Keratinocyte (primary cell): ENCODE data around the gene ST6GAL1. TPM values are rescaled to one million over a fixed set of nuclear protein-coding genes. Genes with fewer than 3 reads are reported as not detected.

ENCODE experiments used
- DNase-seq: peaks from one replicate; pipeline ENCODE4 v3.0.0-alpha.2; 2011; ENCODE audit warnings: low read depth, missing footprints, low spot score
- FAIRE-seq: peaks from 2 replicates; lab custom pipeline; 2011; peaks lifted over from hg19 to GRCh38; lab: Jason Lieb, UNC
- H2AFZ ChIP-seq: 2 replicates; pipeline ENCODE4 v1.6.0; 2012; ENCODE audit warnings: low read length, control low read depth, inconsistent platforms; ENCODE audit not compliant: control insufficient read depth
- H3K27ac ChIP-seq: 2 replicates; pipeline ENCODE4 v1.5.1; 2011; ENCODE audit warnings: low read length; ENCODE audit not compliant: control insufficient read depth, insufficient read depth
- H3K27me3 ChIP-seq: 3 replicates; pipeline ENCODE4 v1.6.0; 2011; ENCODE audit warnings: low read length; ENCODE audit not compliant: control insufficient read depth, insufficient read depth; ENCODE audit errors: extremely low read depth
- H3K36me3 ChIP-seq, 2 experiments: 2 replicates in 1 of 2; 3 replicates in 1 of 2; pipeline ENCODE4 v1.5.1; 2011; ENCODE audit warnings: low read length in 2 of 2, mild to moderate bottlenecking in 1 of 2; ENCODE audit not compliant: control insufficient read depth in 2 of 2, insufficient read depth in 2 of 2; ENCODE audit errors: extremely low read depth in 1 of 2
- H3K4me1 ChIP-seq: 3 replicates; pipeline ENCODE4 v1.5.1; 2011; ENCODE audit warnings: low read length; ENCODE audit not compliant: control insufficient read depth, insufficient read depth; ENCODE audit errors: extremely low read depth
- H3K4me2 ChIP-seq: 3 replicates; pipeline ENCODE4 v1.6.0; 2011; ENCODE audit warnings: low read depth, low read length; ENCODE audit not compliant: control insufficient read depth, insufficient read depth; ENCODE audit errors: extremely low read depth
- H3K4me3 ChIP-seq, 3 experiments: fragments of 200-600 bp in 1 of 3; sonication (generic) in 1 of 3; 2 replicates in 2 of 3; 3 replicates in 1 of 3; pipeline ENCODE4 v1.5.1; 2011 to 2016; ENCODE audit warnings: low read length in 3 of 3, mild to moderate bottlenecking in 3 of 3, control low read depth in 2 of 3, inconsistent platforms in 1 of 3, low read depth in 1 of 3, mixed read lengths in 1 of 3, mixed run types in 1 of 3, moderate library complexity in 1 of 3; ENCODE audit not compliant: control insufficient read depth in 2 of 3, insufficient read depth in 2 of 3; ENCODE audit errors: extremely low read depth in 1 of 3
- H3K79me2 ChIP-seq: 2 replicates; pipeline ENCODE4 v1.6.0; 2012; ENCODE audit warnings: low read length; ENCODE audit not compliant: control insufficient read depth, insufficient read depth
- H3K9ac ChIP-seq: 3 replicates; pipeline ENCODE4 v1.6.0; 2011; ENCODE audit warnings: low read length; ENCODE audit not compliant: control insufficient read depth, insufficient read depth; ENCODE audit errors: extremely low read depth
- H3K9me1 ChIP-seq: 3 replicates; pipeline ENCODE4 v1.6.0; 2011; ENCODE audit warnings: low read length; ENCODE audit not compliant: control insufficient read depth, insufficient read depth; ENCODE audit errors: extremely low read depth
- H3K9me3 ChIP-seq: 2 replicates; pipeline ENCODE4 v1.5.1; 2012; ENCODE audit warnings: low read depth, low read length; ENCODE audit not compliant: control insufficient read depth
- H4K20me1 ChIP-seq: 3 replicates; pipeline ENCODE4 v1.6.0; 2011; ENCODE audit warnings: low read length; ENCODE audit not compliant: control insufficient read depth, insufficient read depth; ENCODE audit errors: extremely low read depth
- CTCF ChIP-seq, 3 experiments: IDR thresholded peaks in 1 of 3; conservative IDR thresholded peaks in 1 of 3; optimal IDR thresholded peaks in 1 of 3; 2 replicates in 2 of 3; 3 replicates in 1 of 3; pipeline versions ENCODE3 to v1.5.1; 2011; ENCODE audit warnings: low read length in 3 of 3, mild to moderate bottlenecking in 3 of 3, moderate library complexity in 2 of 3, control low read depth in 1 of 3, inconsistent platforms in 1 of 3; ENCODE audit not compliant: insufficient read depth in 2 of 3; ENCODE audit errors: extremely low read depth in 1 of 3
- EZH2 ChIP-seq: IDR thresholded peaks from one replicate; pipeline ENCODE4 v1.6.1; 2012; ENCODE audit warnings: inconsistent platforms, mild to moderate bottlenecking, low read length, moderate library complexity
- dilution Hi-C: fragments of 300-500 bp; cut with MboI; formaldehyde crosslinking; loops from one replicate; pipeline ENCODE4 v1.7.0; 2020; ENCODE audit warnings: low sequenced_read_pairs; ENCODE audit not compliant: extremely low pct_ligation_motif_present
- polyA plus RNA-seq, 5 experiments: library from polyadenylated mRNA; depleted of rRNA in 3 of 5; stranded (reverse) in 3 of 5; stranded (forward) in 1 of 5; unstranded in 1 of 5; fragments of >200 nt; gene quantifications; 1 replicate in 1 of 5; 2 replicates in 3 of 5; 3 replicates in 1 of 5; pipeline versions ENCODE4 v1.2.1 to v1.2.3, GENCODE V29; 2011 to 2012; ENCODE audit warnings: missing spikeins in 2 of 5, low read depth in 1 of 5, low replicate concordance in 1 of 5

ST6GAL1 gene
- polyA plus RNA-seq, 1 donor (not counting 4 experiments of a cell fraction or from before 2014, with no cell fraction given): 7.5 TPM

GRCh38 chr3:187027531-187028278 is 97.4 kb downstream of the ST6GAL1 start:
- dilution Hi-C loops: no loop called here
- TF ChIP-seq CTCF (optimal IDR thresholded peaks at IDR 0.05 in 1 of 3, IDR thresholded peaks at IDR 0.05 in 1 of 3, conservative IDR thresholded peaks at IDR 0.05 in 1 of 3; ENCODE audit: extremely low read depth in 1 of 3, insufficient read depth in 2 of 3, low read length in 3 of 3) (no peak), EZH2 (no peak)

GRCh38 chr3:187031934-187032333 is 101.6 kb downstream of the ST6GAL1 start:
- no peaks in the 10 kb centered on the region for H3K79me2 ChIP-seq
- dilution Hi-C loops: no loop called here
- no peaks in the 10 kb centered on the region for H3K9me3 ChIP-seq
- H3K4me3 ChIP-seq: no peak overlapping the region
- H3K9ac ChIP-seq: no peak overlapping the region
- no peak overlapping the region for H2AFZ ChIP-seq
- H4K20me1 ChIP-seq: no peaks in the 10 kb centered on the region
- H3K27me3 ChIP-seq: no peaks in the 10 kb centered on the region
- no peak overlapping the region for H3K4me2 ChIP-seq
- H3K36me3 ChIP-seq: no peaks in the 10 kb centered on the region
- no peaks in the 10 kb centered on the region for H3K4me1 ChIP-seq
- DNase-seq: no peak
- FAIRE-seq: no peak
- no peak overlapping the region for H3K27ac ChIP-seq
- no peaks in the 10 kb centered on the region for H3K9me1 ChIP-seq
- TF ChIP-seq EZH2: no peak
- no peak for TF ChIP-seq CTCF (optimal IDR thresholded peaks at IDR 0.05 in 1 of 3, IDR thresholded peaks at IDR 0.05 in 1 of 3, conservative IDR thresholded peaks at IDR 0.05 in 1 of 3; ENCODE audit: extremely low read depth in 1 of 3, insufficient read depth in 2 of 3, low read length in 3 of 3)

More at GRCh38 chr3:187027531-187028278, 97.4 kb downstream of the ST6GAL1 start:
- Histone ChIP-seq H3K4me1 (no peaks in the 10 kb centered on the region), H3K27me3 (no peaks in the 10 kb centered on the region), H4K20me1 (no peaks in the 10 kb centered on the region), H3K27ac (no peak overlapping the region), H2AFZ (no peak overlapping the region), H3K9ac (no peak overlapping the region), H3K4me2 (no peak overlapping the region), H3K79me2 (no peaks in the 10 kb centered on the region), H3K9me3 (no peaks in the 10 kb centered on the region), H3K36me3 (no peaks in the 10 kb centered on the region), H3K4me3 (no peak overlapping the region), H3K9me1 (no peaks in the 10 kb centered on the region)
- no peak for FAIRE-seq
- DNase-seq: no peak
